Measurements from ENCODE around the gene IFNGR1. TPM values are rescaled to one million over a fixed set of nuclear protein-coding genes. Genes with fewer than 3 reads are reported as not detected.

The IFNGR1 gene
- total RNA-seq, 1 experiment from 2014 or later = 27.1 TPM

DNA sequence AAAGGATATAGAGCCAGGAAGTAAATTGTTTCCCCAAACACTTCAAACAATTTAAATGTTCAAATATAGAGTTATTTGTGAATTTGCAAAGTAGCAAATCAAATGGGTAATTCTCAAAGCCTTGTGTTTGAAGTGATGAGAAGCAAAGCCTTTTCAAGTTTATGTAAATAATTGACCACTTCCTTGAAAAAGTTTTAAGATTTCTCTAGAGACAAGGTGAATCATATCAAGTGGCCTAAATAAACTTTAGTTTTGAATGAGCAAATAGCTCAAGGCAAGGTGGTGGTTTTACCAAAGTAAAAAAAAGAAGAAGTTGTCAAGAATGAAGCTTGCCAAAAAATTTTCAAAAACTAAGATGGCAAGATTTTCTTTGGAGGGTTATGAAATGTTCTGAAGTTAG lies 42.6 kb upstream of the IFNGR1 start:
- Histone ChIP-seq H3K27me3 (ENCODE audit: insufficient read depth, low read length) (no peaks in the 10 kb centered on the region), H3K9me2 (ENCODE audit: insufficient read depth) (no peaks in the 10 kb centered on the region), H3K79me2 (ENCODE audit: insufficient read depth, low read length) (no peaks in the 10 kb centered on the region), H3K4me3 (replicated peaks in 1 of 2; ENCODE audit: low read depth in 1 of 2, low read length in 2 of 2) (no peak overlapping the region), H4K20me1 (ENCODE audit: insufficient read depth) (no peaks in the 10 kb centered on the region), H3K36me3 (ENCODE audit: control insufficient read depth in 1 of 2, insufficient read depth in 2 of 2, low read length in 2 of 2) (no peaks in the 10 kb centered on the region), H3K9me3 (ENCODE audit: control insufficient read depth in 1 of 2, insufficient read depth in 1 of 2, low read depth in 1 of 2, low read length in 2 of 2) (no peaks in the 10 kb centered on the region), H3K4me1 (ENCODE audit: control insufficient read depth in 1 of 2, insufficient read depth in 2 of 2, low read length in 2 of 2) (no peaks in the 10 kb centered on the region), H3K4me2 (ENCODE audit: low read length) (no peak overlapping the region), H3K9ac (ENCODE audit: low read length) (no peak overlapping the region), H2AFZ (ENCODE audit: low read depth, low read length, poor library complexity, severe bottlenecking) (no peak overlapping the region), H3K27ac (ENCODE audit: low read depth, low read length) (no peak overlapping the region)
- POLR2A ChIA-PET = no interaction called here
- ATAC-seq = no peak
- BruUV-seq (replicated peaks) = no TSS peak
- CTCF ChIA-PET = interaction anchor here (0.8 kb wide), 1 partner anchor 10 kb away, joined by 3 read pairs; no protein-coding TSS in a partner anchor
- RAD21 ChIA-PET (ENCODE audit: low non-redundant PET in 1 of 2, low total read pairs in 2 of 2, uncharacterized antibody in 2 of 2, unreplicated experiment in 2 of 2) = interaction anchor here in 1 of 2 experiments (0.7 kb wide), 1 partner anchor 538 kb away, joined by 3 read pairs; no protein-coding TSS in a partner anchor
- intact Hi-C loops (cut with micrococcal nuclease) = no loop called here
- no peak for DNase-seq (ENCODE audit: low read depth, low spot score)
- TF ChIP-seq SIN3A (IDR thresholded peaks at IDR 0.05; ENCODE audit: low read depth) (no peak), POLR2A (IDR thresholded peaks at IDR 0.05; ENCODE audit: borderline replicate concordance, extremely low read depth, insufficient read depth, insufficient read length) (no peak), ZNF274 (IDR thresholded peaks at IDR 0.05; ENCODE audit: low read depth, low read length) (no peak), JUND (IDR thresholded peaks at IDR 0.05) (no peak), EZH2 (IDR thresholded peaks at IDR 0.05) (no peak), SP1 (IDR thresholded peaks at IDR 0.05; ENCODE audit: low read depth) (no peak), CBX3 (IDR thresholded peaks at IDR 0.05; ENCODE audit: low read depth) (no peak), CEBPB (IDR thresholded peaks at IDR 0.05; ENCODE audit: low read depth) (no peak), TCF7L2 (IDR thresholded peaks at IDR 0.05; ENCODE audit: borderline replicate concordance, extremely low read depth, insufficient read depth, insufficient read length) (no peak), EGR1 (IDR thresholded peaks at IDR 0.05; ENCODE audit: low read depth) (no peak), SRF (IDR thresholded peaks at IDR 0.05; ENCODE audit: low read depth) (no peak)
- TF ChIP-seq, protein P1, sequence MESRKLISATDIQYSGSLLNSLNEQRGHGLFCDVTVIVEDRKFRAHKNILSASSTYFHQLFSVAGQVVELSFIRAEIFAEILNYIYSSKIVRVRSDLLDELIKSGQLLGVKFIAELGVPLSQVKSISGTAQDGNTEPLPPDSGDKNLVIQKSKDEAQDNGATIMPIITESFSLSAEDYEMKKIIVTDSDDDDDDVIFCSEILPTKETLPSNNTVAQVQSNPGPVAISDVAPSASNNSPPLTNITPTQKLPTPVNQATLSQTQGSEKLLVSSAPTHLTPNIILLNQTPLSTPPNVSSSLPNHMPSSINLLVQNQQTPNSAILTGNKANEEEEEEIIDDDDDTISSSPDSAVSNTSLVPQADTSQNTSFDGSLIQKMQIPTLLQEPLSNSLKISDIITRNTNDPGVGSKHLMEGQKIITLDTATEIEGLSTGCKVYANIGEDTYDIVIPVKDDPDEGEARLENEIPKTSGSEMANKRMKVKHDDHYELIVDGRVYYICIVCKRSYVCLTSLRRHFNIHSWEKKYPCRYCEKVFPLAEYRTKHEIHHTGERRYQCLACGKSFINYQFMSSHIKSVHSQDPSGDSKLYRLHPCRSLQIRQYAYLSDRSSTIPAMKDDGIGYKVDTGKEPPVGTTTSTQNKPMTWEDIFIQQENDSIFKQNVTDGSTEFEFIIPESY (IDR thresholded peaks at IDR 0.05; ENCODE audit: extremely low read depth, insufficient replicate concordance, low read length) = no peak
- TF ChIP-seq, protein P2, sequence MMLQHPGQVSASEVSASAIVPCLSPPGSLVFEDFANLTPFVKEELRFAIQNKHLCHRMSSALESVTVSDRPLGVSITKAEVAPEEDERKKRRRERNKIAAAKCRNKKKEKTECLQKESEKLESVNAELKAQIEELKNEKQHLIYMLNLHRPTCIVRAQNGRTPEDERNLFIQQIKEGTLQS (IDR thresholded peaks at IDR 0.05) = no peak

All from HCT116 (cell line).